H1 (cell line): ENCODE results near the gene GLIPR2. TPM values are rescaled to one million over a fixed set of nuclear protein-coding genes. Genes with fewer than 3 reads are reported as not detected.

Experiments used
- CHD7 ChIP-seq: fragments of 300-600 bp; sonication (generic); IDR thresholded peaks from 2 replicates; pipeline ENCODE4 v1.7.1; 2012; ENCODE audit warnings: low read length, moderate library complexity, mild to moderate bottlenecking, inconsistent platforms; ENCODE audit not compliant: insufficient replicate concordance
- CTCF ChIP-seq, 3 experiments: IDR thresholded peaks; 1 replicate in 2 of 3; 2 replicates in 1 of 3; pipeline versions ENCODE4 v1.5.1 to v1.6.1; 2011; ENCODE audit warnings: low read length in 3 of 3, mild to moderate bottlenecking in 3 of 3, inconsistent platforms in 2 of 3, low read depth in 1 of 3, moderate library complexity in 1 of 3; ENCODE audit not compliant: insufficient read depth in 1 of 3; ENCODE audit errors: control extremely low read depth in 1 of 3
- HDAC2 ChIP-seq, 2 experiments: fragments of 300-600 bp in 1 of 2; sonication (generic) in 1 of 2; IDR thresholded peaks; 2 replicates each; pipeline ENCODE4 v1.6.1; 2011 to 2012; ENCODE audit warnings: low read depth in 2 of 2, low read length in 2 of 2, mild to moderate bottlenecking in 2 of 2, moderate library complexity in 2 of 2, borderline replicate concordance in 1 of 2, inconsistent platforms in 1 of 2
- JUND ChIP-seq: IDR thresholded peaks from 2 replicates; pipeline ENCODE4 v1.6.1; 2011; ENCODE audit warnings: mild to moderate bottlenecking, improper control_type of control experiment, low read length
- KDM5A ChIP-seq: fragments of 200-600 bp; IDR thresholded peaks from 2 replicates; pipeline ENCODE4 v1.7.1; 2012; ENCODE audit warnings: mild to moderate bottlenecking, low read length, inconsistent platforms, mixed read lengths
- POLR2AphosphoS5 ChIP-seq: IDR thresholded peaks from 2 replicates; pipeline ENCODE4 v1.6.1; 2011; ENCODE audit warnings: low read depth, low read length
- RFX5 ChIP-seq: IDR thresholded peaks from 2 replicates; pipeline ENCODE4 v1.6.1; 2011; ENCODE audit warnings: low read depth, low read length, improper control_type of control experiment, borderline replicate concordance
- polyA plus RNA-seq, 7 experiments: library from polyadenylated mRNA; depleted of rRNA in 3 of 7; stranded (reverse) in 5 of 7; unstranded in 2 of 7; fragments of >200 nt in 5 of 7; fragments of 200-250 nt in 2 of 7; gene quantifications; 1 replicate in 5 of 7; 2 replicates in 1 of 7; 4 replicates in 1 of 7; pipeline versions ENCODE4 v1.2.1 to v1.2.3, GENCODE V29; 2011 to 2013; ENCODE audit warnings: missing spikeins in 2 of 7, mixed read lengths in 2 of 7
- total RNA-seq: library from RNA; stranded (reverse); fragmentation: NEBNext Ultra II Directional; extraction: Animal tissue kit (Norgen Biotek cat#: 25700); gene quantifications from 2 replicates; pipeline ENCODE4 v1.2.1, GENCODE V29; 2021
- TF ChIP-seq, protein P1 (sequence below): IDR thresholded peaks from 2 replicates; pipeline ENCODE4 v1.6.1; 2012; ENCODE audit warnings: inconsistent platforms

The GLIPR2 gene
- total and polyA plus RNA-seq, 2 of the 8 experiments (the other 6 are each of a cell fraction or from before 2014, with no cell fraction given) = 7.9 to 12.0 TPM

GRCh38 chr9:36169708-36170107, 33.2 kb downstream of the GLIPR2 start (continued):
- no peak for TF ChIP-seq CHD7
- TF ChIP-seq CTCF (IDR thresholded peaks at IDR 0.05; ENCODE audit: control extremely low read depth in 1 of 3, insufficient read depth in 1 of 3, low read depth in 1 of 3, low read length in 3 of 3) = no peak
- no peak for TF ChIP-seq KDM5A
- TF ChIP-seq HDAC2 (IDR thresholded peaks at IDR 0.05; ENCODE audit: borderline replicate concordance in 1 of 2, low read depth in 2 of 2, low read length in 2 of 2) = no peak
- no peak for TF ChIP-seq POLR2AphosphoS5
- no peak for TF ChIP-seq RFX5
- TF ChIP-seq, protein P1, sequence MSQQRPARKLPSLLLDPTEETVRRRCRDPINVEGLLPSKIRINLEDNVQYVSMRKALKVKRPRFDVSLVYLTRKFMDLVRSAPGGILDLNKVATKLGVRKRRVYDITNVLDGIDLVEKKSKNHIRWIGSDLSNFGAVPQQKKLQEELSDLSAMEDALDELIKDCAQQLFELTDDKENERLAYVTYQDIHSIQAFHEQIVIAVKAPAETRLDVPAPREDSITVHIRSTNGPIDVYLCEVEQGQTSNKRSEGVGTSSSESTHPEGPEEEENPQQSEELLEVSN = no peak
- TF ChIP-seq JUND = no peak
